Heart left ventricle (tissue), 13 donors: Measurements from ENCODE around the gene ANKRD50.

Experiments
- CTCF ChIP-seq, 12 donors: fragments of 200-600 bp; sonication (generic) in 4 of 12; IDR thresholded peaks; one replicate each; pipeline versions ENCODE4 v1.5.0 to v1.8.0; 2018 to 2022; ENCODE audit warnings: antibody characterized with exemption in 12 of 12, mild to moderate bottlenecking in 5 of 12
- POLR2A ChIP-seq, 2 donors: fragments of 450-650 bp; IDR thresholded peaks; one replicate each; pipeline ENCODE4 v1.6.1; 2017; ENCODE audit warnings: antibody characterized with exemption in 2 of 2, mild to moderate bottlenecking in 2 of 2, moderate library complexity in 2 of 2
- donor health status: ischemic (EF 13 %, LVEDD 7.1; RV severe dilation, severe dysfunction).
- donor health status: DM: no; HTN: yes; CAD: no.
- donor health status: DM: no; HTN: no; CAD: no.
- donor health status: ischemic (EF 25% LVEDD 6.9; RV normal size, moderate dysfunction).
- donor health status: ischemic (EF 25% LVEDD 5.7; RV mildly dilated, moderate dysfunction).
- donor health status: ischemic (EF 35%, LVEDD 5.7; RV mildly dilated, moderate dysfunction).
- donor health status: nonischemic (EF 11% LVEDD 7.7; RV severe dilation, severe dysfunction).
- donor health status: DM: yes; HTN: yes; CAD: no.
- donor health status: PGD.
- donor health status: ischemic (EF 29% LVEDD 5.4; RV normal size, mild dysfunction).
- donor health status: nonischemic (EF 23%, LVEDD 6.1; RV moderate dilation, normal function).

- TF ChIP-seq CTCF (IDR thresholded peaks at IDR 0.05) (no peak), POLR2A (IDR thresholded peaks at IDR 0.05) (no peak)
These were observed 2.4 kb downstream of the ANKRD50 start for GRCh38 chr4:124710015-124710741.
